HepG2 (cell line): Measurements from ENCODE around the gene PPP4C. TPM values are rescaled to one million over a fixed set of nuclear protein-coding genes. Genes with fewer than 3 reads are reported as not detected.

ENCODE experiments used
- ATAC-seq: fragments of 200-7000 bp; cut with Tn5 transposase; 3 replicates; pipeline ENCODE4 v1.9.1; 2020; ENCODE audit warnings: mild to moderate bottlenecking, moderate library complexity
- BruUV-seq: library from RNA; stranded (reverse); fragments of 400-500 nt; replicated peaks from 2 replicates; lab custom pipeline; 2021; lab: Mats Ljungman, UMichigan
- CTCF ChIA-PET: fragments of 300-600 bp; formaldehyde crosslinking; extraction: SDS; loops from one replicate; lab custom pipeline; 2021; ENCODE audit warnings: low total read pairs, inconsistent platforms, low intra/inter-chr PET ratio; lab: Yijun Ruan, JAX
- POLR2A ChIA-PET: fragments of 350-600 bp; sonication (Branson Sonifier 250); formaldehyde crosslinking; loops from one replicate; lab custom pipeline; 2020; ENCODE audit warnings: antibody characterized with exemption, inconsistent platforms; lab: Yijun Ruan, JAX
- DNase-seq: peaks from one replicate; pipeline ENCODE4 v3.0.0-alpha.2; 2015; ENCODE audit warnings: low spot score
- FAIRE-seq: peaks from 3 replicates; lab custom pipeline; 2011; peaks lifted over from hg19 to GRCh38; lab: Jason Lieb, UNC
- H2AFZ ChIP-seq: one replicate; pipeline ENCODE4 v1.6.1; 2011; ENCODE audit warnings: low read length, inconsistent platforms
- H3K27ac ChIP-seq: fragments of 300-600 bp; 3 replicates; pipeline ENCODE4 v1.8.0; 2011; ENCODE audit warnings: mixed run types, mild to moderate bottlenecking, mixed read lengths, low read length, inconsistent platforms; ENCODE audit not compliant: insufficient read depth; ENCODE audit errors: extremely low read length
- H3K27me3 ChIP-seq, 2 experiments: fragments of 200-600 bp in 1 of 2; 2 replicates in 1 of 2; 3 replicates in 1 of 2; pipeline versions ENCODE4 v1.6.0 to v1.8.0; 2011; ENCODE audit warnings: low read length in 2 of 2, mild to moderate bottlenecking in 2 of 2, moderate library complexity in 2 of 2, inconsistent platforms in 1 of 2; ENCODE audit not compliant: insufficient read depth in 2 of 2, control insufficient read depth in 1 of 2
- H3K36me3 ChIP-seq, 2 experiments: fragments of 200-600 bp in 1 of 2; replicated peaks in 1 of 2; 2 replicates in 1 of 2; 3 replicates in 1 of 2; pipeline versions ENCODE4 v1.5.1 to v1.8.0; 2011; ENCODE audit warnings: low read length in 2 of 2, inconsistent platforms in 1 of 2; ENCODE audit not compliant: insufficient read depth in 2 of 2, control insufficient read depth in 1 of 2
- H3K4me1 ChIP-seq: 2 replicates; pipeline ENCODE4 v1.5.1; 2012; ENCODE audit warnings: low read length, inconsistent platforms; ENCODE audit not compliant: insufficient read depth
- H3K4me2 ChIP-seq: 2 replicates; pipeline ENCODE4 v1.6.0; 2011; ENCODE audit warnings: low read depth, low read length, inconsistent platforms
- H3K4me3 ChIP-seq, 3 experiments: fragments of 200-600 bp in 1 of 3; sonication (generic), shearing (Covaris generic) in 1 of 3; replicated peaks in 1 of 3; 2 replicates each; pipeline ENCODE4 v1.5.1; 2011 to 2016; ENCODE audit warnings: low read length in 3 of 3, inconsistent platforms in 2 of 3, low read depth in 2 of 3, mild to moderate bottlenecking in 2 of 3, control low read depth in 1 of 3, mixed read lengths in 1 of 3; ENCODE audit not compliant: insufficient read depth in 1 of 3
- H3K79me2 ChIP-seq: one replicate; pipeline ENCODE4 v1.6.1; 2011; ENCODE audit warnings: low read length, inconsistent platforms; ENCODE audit not compliant: insufficient read depth
- H3K9ac ChIP-seq: 2 replicates; pipeline ENCODE4 v1.6.0; 2011; ENCODE audit warnings: mild to moderate bottlenecking, low read depth, low read length, inconsistent platforms; ENCODE audit not compliant: insufficient read depth
- H3K9me3 ChIP-seq: 2 replicates; pipeline ENCODE4 v1.5.1; 2012; ENCODE audit warnings: mild to moderate bottlenecking, low read length
- H4K20me1 ChIP-seq: 2 replicates; pipeline ENCODE4 v1.6.0; 2011; ENCODE audit warnings: inconsistent platforms, mild to moderate bottlenecking, low read length, moderate library complexity; ENCODE audit not compliant: insufficient read depth
- ASH2L ChIP-seq: fragments of 300-600, 200-600 bp; sonication (generic); IDR thresholded peaks from 2 replicates; pipeline ENCODE4 v1.7.0; 2017; ENCODE audit warnings: low read depth, mild to moderate bottlenecking, moderate library complexity, mixed read lengths, low read length; ENCODE audit not compliant: insufficient read length
- BCL6 ChIP-seq: IDR thresholded peaks from 2 replicates; pipeline ENCODE4 v1.6.1; 2016; ENCODE audit warnings: missing genetic modification reagents, missing compliant biosample characterization
- CBFB ChIP-seq: sonication (generic); formaldehyde crosslinking; IDR thresholded peaks from 2 replicates; pipeline ENCODE4 v1.4.0; 2020; ENCODE audit warnings: missing genetic modification reagents
- CENPT ChIP-seq: sonication (generic); formaldehyde crosslinking; IDR thresholded peaks from 2 replicates; pipeline ENCODE4 v1.8.0; 2022; ENCODE audit warnings: low read depth, mild to moderate bottlenecking, moderate library complexity, missing genetic modification reagents
- ETV5 ChIP-seq: IDR thresholded peaks from 2 replicates; pipeline ENCODE4 v1.6.1; 2018; ENCODE audit warnings: missing biosample characterization, missing genetic modification reagents, inconsistent platforms, borderline replicate concordance
- HNF4A ChIP-seq: sonication (generic); formaldehyde crosslinking; IDR thresholded peaks from 2 replicates; pipeline ENCODE4 v1.4.0; 2020; ENCODE audit warnings: missing genetic modification reagents
- ISL2 ChIP-seq: sonication (generic); formaldehyde crosslinking; IDR thresholded peaks from 2 replicates; pipeline ENCODE4 v1.5.0; 2020; ENCODE audit warnings: missing genetic modification reagents
- KAT2B ChIP-seq: fragments of 150-350 bp; IDR thresholded peaks from 2 replicates; pipeline ENCODE4 v1.6.1; 2014; ENCODE audit warnings: low read depth, low read length, borderline replicate concordance
- NKX3-1 ChIP-seq: sonication (generic); formaldehyde crosslinking; IDR thresholded peaks from 2 replicates; pipeline ENCODE4 v1.5.0; 2020; ENCODE audit warnings: missing genetic modification reagents
- PREB ChIP-seq: sonication (generic); formaldehyde crosslinking; IDR thresholded peaks from 2 replicates; pipeline ENCODE4 v1.4.0; 2020; ENCODE audit warnings: missing genetic modification reagents
- SIX4 ChIP-seq: sonication (generic); formaldehyde crosslinking; IDR thresholded peaks from 2 replicates; pipeline ENCODE4 v1.4.0; 2020; ENCODE audit warnings: missing genetic modification reagents
- SKI ChIP-seq: fragments of 450-650 bp; IDR thresholded peaks from one replicate; pipeline ENCODE4 v1.6.1; 2018; ENCODE audit warnings: mild to moderate bottlenecking; ENCODE audit not compliant: partially characterized antibody
- SRF ChIP-seq: IDR thresholded peaks from 2 replicates; pipeline ENCODE4 v1.6.1; 2011; ENCODE audit warnings: mild to moderate bottlenecking, low read depth, low read length, moderate library complexity
- U2AF1 ChIP-seq: fragments of 200-400 bp; formaldehyde crosslinking; optimal IDR thresholded peaks from 2 replicates; pipeline ENCODE3; 2017; ENCODE audit warnings: mild to moderate bottlenecking, low read depth, low read length
- ZNF280B ChIP-seq: sonication (generic); formaldehyde crosslinking; IDR thresholded peaks from 2 replicates; pipeline ENCODE4 v1.5.0; 2020; ENCODE audit warnings: missing genetic modification reagents, mild to moderate bottlenecking, borderline replicate concordance
- ZNF33A ChIP-seq: sonication (generic); formaldehyde crosslinking; IDR thresholded peaks from 2 replicates; pipeline ENCODE4 v1.5.1; 2020; ENCODE audit warnings: missing genetic modification reagents, mild to moderate bottlenecking, moderate library complexity, borderline replicate concordance
- ZNF431 ChIP-seq: sonication (generic); formaldehyde crosslinking; IDR thresholded peaks from 2 replicates; pipeline ENCODE4 v1.9.0; 2022; ENCODE audit warnings: missing genetic modification reagents, low read depth, mild to moderate bottlenecking, borderline replicate concordance
- ZNF576 ChIP-seq: sonication (generic); formaldehyde crosslinking; IDR thresholded peaks from 2 replicates; pipeline ENCODE4 v1.4.0; 2020; ENCODE audit warnings: mild to moderate bottlenecking, missing genetic modification reagents
- WGBS: methylation state at CpG from one replicate; pipeline ENCODE4 v1.1.6; 2017; ENCODE audit warnings: low lambda C conversion rate; 5-methylcytosine and 5-hydroxymethylcytosine counted together
- in situ Hi-C: cut with HindIII; loops from 2 replicates; pipeline ENCODE4 v1.10.0; 2017; ENCODE audit warnings: low pct_unique_long_range_greater_than_20kb; ENCODE audit not compliant: extremely low pct_ligation_motif_present
- intact Hi-C: fragments of 100-400 bp; cut with micrococcal nuclease; formaldehyde crosslinking; loops from one replicate; pipeline ENCODE4 v1.10.0; 2022; ENCODE audit not compliant: unreplicated experiment
- polyA plus RNA-seq, 8 experiments: library from polyadenylated mRNA; depleted of rRNA in 3 of 8; stranded (reverse) in 7 of 8; unstranded in 1 of 8; fragments of >200 nt; fragmentation: Illumina TruSeq in 4 of 8; extraction: Trizol in 4 of 8; gene quantifications; 2 replicates each; pipeline versions ENCODE4 v1.2.1 to v1.2.3, GENCODE V29; 2011 to 2016; ENCODE audit warnings: low read depth in 4 of 8, missing spikeins in 1 of 8, mixed read lengths in 1 of 8; ENCODE audit not compliant: insufficient read depth in 1 of 8
- total RNA-seq, 5 experiments: library from RNA; depleted of rRNA; stranded (reverse); fragments of >200 nt; fragmentation: Illumina TruSeq; extraction: Trizol; gene quantifications; 2 replicates each; pipeline ENCODE4 v1.2.3, GENCODE V29; 2016; ENCODE audit warnings: low read depth in 1 of 5

Gene PPP4C
- total and polyA plus RNA-seq, 2 of the 13 experiments (the other 11 are each of a cell fraction or from before 2014, with no cell fraction given) = 176 to 220 TPM

GRCh38 chr16:30068333-30068732 is 7.5 kb upstream of the PPP4C start (continued):
- TF ChIP-seq ZNF280B (CRISPR knock-in tag) (0 out of 2 replicates have a peak, but pooled peaks have one; percentile 60), CENPT (CRISPR knock-in tag) (no peak), U2AF1 (no peak), ISL2 (CRISPR knock-in tag) (no peak), PREB (no peak)

- in situ Hi-C loops = no loop called here
- H3K9ac ChIP-seq = peak overlapping the region; percentile 90; the same call in 1 of the 2 replicates
- no peak for TF ChIP-seq ZNF576 (CRISPR knock-in tag)
- TF ChIP-seq ISL2 (CRISPR knock-in tag) = no peak
- TF ChIP-seq SIX4 (CRISPR knock-in tag) = no peak
- TF ChIP-seq HNF4A (CRISPR knock-in tag) = no peak
- no peak for TF ChIP-seq ZNF33A (CRISPR knock-in tag)
- TF ChIP-seq ZNF431 = no peak
- no peak for TF ChIP-seq KAT2B
- TF ChIP-seq NKX3-1 (CRISPR knock-in tag) = no peak
- no peak for TF ChIP-seq ASH2L
- no peak for TF ChIP-seq BCL6 (CRISPR knock-in tag)
- no peak for TF ChIP-seq CBFB (CRISPR knock-in tag)
- TF ChIP-seq ETV5 (CRISPR knock-in tag) = peak; percentile 15; the same call in 1 of the 2 replicates
- no peak for TF ChIP-seq SRF
- no peak for TF ChIP-seq SKI
These were observed 6.8 kb upstream of the PPP4C start for GRCh38 chr16:30068750-30069610.

More at GRCh38 chr16:30068750-30069610, 6.8 kb upstream of the PPP4C start:
- no TSS peak for BruUV-seq
- Histone ChIP-seq H3K79me2 (peaks cover 49% of the 10 kb centered on the region), H3K9me3 (no peaks in the 10 kb centered on the region), H3K4me1 (peaks cover 56% of the 10 kb centered on the region), H2AFZ (no peak overlapping the region), H3K27me3 (peaks cover 0 to 2% of the 10 kb centered on the region in 2 experiments; a peak in 1 of 5 replicates), H4K20me1 (peaks cover 71% of the 10 kb centered on the region), H3K4me3 (peak overlapping the region in 2 of 3 experiments; percentile 16 to 47; a peak in 3 of 6 replicates), H3K27ac (peak overlapping the region; percentile 32), H3K36me3 (peaks cover 35 to 57% of the 10 kb centered on the region in 2 experiments), H3K4me2 (peak overlapping the region; percentile 99)
- WGBS = 92% methylated on average over 16 of the region's 17 CpGs
- ChIA-PET POLR2A (interaction anchor here (0.6 to 9.1 kb wide), 2 partner anchors 22 to 43 kb away, joined by 3 to 120 read pairs; partner anchors contain the start of gene TBX6), CTCF (interaction anchor here (0.6 to 2.2 kb wide), 3 partner anchors 23 to 43 kb away, joined by 3 to 9 read pairs (median 4); partner anchors contain the start of gene TBX6)
- intact Hi-C loops = loop anchor here (5.0 kb wide), 1 partner anchor 678 kb away; the partner anchor contains the start of gene PHKG2
- no peak for FAIRE-seq
- peak; percentile 54 for DNase-seq
- ATAC-seq = no peak
